Keratinocyte (primary cell): ENCODE measurements around the gene SHISA9. TPM values are rescaled to one million over a fixed set of nuclear protein-coding genes. Genes with fewer than 3 reads are reported as not detected.

ENCODE experiments used
- DNase-seq: peaks from one replicate; pipeline ENCODE4 v3.0.0-alpha.2; 2011; ENCODE audit warnings: low read depth, missing footprints, low spot score
- FAIRE-seq: peaks from 2 replicates; lab custom pipeline; 2011; peaks lifted over from hg19 to GRCh38; lab: Jason Lieb, UNC
- H2AFZ ChIP-seq: 2 replicates; pipeline ENCODE4 v1.6.0; 2012; ENCODE audit warnings: low read length, control low read depth, inconsistent platforms; ENCODE audit not compliant: control insufficient read depth
- H3K27ac ChIP-seq: 2 replicates; pipeline ENCODE4 v1.5.1; 2011; ENCODE audit warnings: low read length; ENCODE audit not compliant: control insufficient read depth, insufficient read depth
- H3K27me3 ChIP-seq: 3 replicates; pipeline ENCODE4 v1.6.0; 2011; ENCODE audit warnings: low read length; ENCODE audit not compliant: control insufficient read depth, insufficient read depth; ENCODE audit errors: extremely low read depth
- H3K36me3 ChIP-seq, 2 experiments: 2 replicates in 1 of 2; 3 replicates in 1 of 2; pipeline ENCODE4 v1.5.1; 2011; ENCODE audit warnings: low read length in 2 of 2, mild to moderate bottlenecking in 1 of 2; ENCODE audit not compliant: control insufficient read depth in 2 of 2, insufficient read depth in 2 of 2; ENCODE audit errors: extremely low read depth in 1 of 2
- H3K4me1 ChIP-seq: 3 replicates; pipeline ENCODE4 v1.5.1; 2011; ENCODE audit warnings: low read length; ENCODE audit not compliant: control insufficient read depth, insufficient read depth; ENCODE audit errors: extremely low read depth
- H3K4me2 ChIP-seq: 3 replicates; pipeline ENCODE4 v1.6.0; 2011; ENCODE audit warnings: low read depth, low read length; ENCODE audit not compliant: control insufficient read depth, insufficient read depth; ENCODE audit errors: extremely low read depth
- H3K4me3 ChIP-seq, 3 experiments: fragments of 200-600 bp in 1 of 3; sonication (generic) in 1 of 3; 2 replicates in 2 of 3; 3 replicates in 1 of 3; pipeline ENCODE4 v1.5.1; 2011 to 2016; ENCODE audit warnings: low read length in 3 of 3, mild to moderate bottlenecking in 3 of 3, control low read depth in 2 of 3, inconsistent platforms in 1 of 3, low read depth in 1 of 3, mixed read lengths in 1 of 3, mixed run types in 1 of 3, moderate library complexity in 1 of 3; ENCODE audit not compliant: control insufficient read depth in 2 of 3, insufficient read depth in 2 of 3; ENCODE audit errors: extremely low read depth in 1 of 3
- H3K79me2 ChIP-seq: 2 replicates; pipeline ENCODE4 v1.6.0; 2012; ENCODE audit warnings: low read length; ENCODE audit not compliant: control insufficient read depth, insufficient read depth
- H3K9ac ChIP-seq: 3 replicates; pipeline ENCODE4 v1.6.0; 2011; ENCODE audit warnings: low read length; ENCODE audit not compliant: control insufficient read depth, insufficient read depth; ENCODE audit errors: extremely low read depth
- H3K9me1 ChIP-seq: 3 replicates; pipeline ENCODE4 v1.6.0; 2011; ENCODE audit warnings: low read length; ENCODE audit not compliant: control insufficient read depth, insufficient read depth; ENCODE audit errors: extremely low read depth
- H3K9me3 ChIP-seq: 2 replicates; pipeline ENCODE4 v1.5.1; 2012; ENCODE audit warnings: low read depth, low read length; ENCODE audit not compliant: control insufficient read depth
- H4K20me1 ChIP-seq: 3 replicates; pipeline ENCODE4 v1.6.0; 2011; ENCODE audit warnings: low read length; ENCODE audit not compliant: control insufficient read depth, insufficient read depth; ENCODE audit errors: extremely low read depth
- EZH2 ChIP-seq: IDR thresholded peaks from one replicate; pipeline ENCODE4 v1.6.1; 2012; ENCODE audit warnings: inconsistent platforms, mild to moderate bottlenecking, low read length, moderate library complexity
- dilution Hi-C: fragments of 300-500 bp; cut with MboI; formaldehyde crosslinking; loops from one replicate; pipeline ENCODE4 v1.7.0; 2020; ENCODE audit warnings: low sequenced_read_pairs; ENCODE audit not compliant: extremely low pct_ligation_motif_present
- polyA plus RNA-seq, 5 experiments: library from polyadenylated mRNA; depleted of rRNA in 3 of 5; stranded (reverse) in 3 of 5; stranded (forward) in 1 of 5; unstranded in 1 of 5; fragments of >200 nt; gene quantifications; 1 replicate in 1 of 5; 2 replicates in 3 of 5; 3 replicates in 1 of 5; pipeline versions ENCODE4 v1.2.1 to v1.2.3, GENCODE V29; 2011 to 2012; ENCODE audit warnings: missing spikeins in 2 of 5, low read depth in 1 of 5, low replicate concordance in 1 of 5
- TF ChIP-seq, protein P1 (sequence below), 3 experiments: IDR thresholded peaks in 1 of 3; conservative IDR thresholded peaks in 1 of 3; optimal IDR thresholded peaks in 1 of 3; 2 replicates in 2 of 3; 3 replicates in 1 of 3; pipeline versions ENCODE3 to v1.5.1; 2011; ENCODE audit warnings: low read length in 3 of 3, mild to moderate bottlenecking in 3 of 3, moderate library complexity in 2 of 3, control low read depth in 1 of 3, inconsistent platforms in 1 of 3; ENCODE audit not compliant: insufficient read depth in 2 of 3; ENCODE audit errors: extremely low read depth in 1 of 3

Gene SHISA9
- polyA plus RNA-seq, 1 donor (not counting 4 experiments of a cell fraction or from before 2014, with no cell fraction given): 0.28 TPM

DNA sequence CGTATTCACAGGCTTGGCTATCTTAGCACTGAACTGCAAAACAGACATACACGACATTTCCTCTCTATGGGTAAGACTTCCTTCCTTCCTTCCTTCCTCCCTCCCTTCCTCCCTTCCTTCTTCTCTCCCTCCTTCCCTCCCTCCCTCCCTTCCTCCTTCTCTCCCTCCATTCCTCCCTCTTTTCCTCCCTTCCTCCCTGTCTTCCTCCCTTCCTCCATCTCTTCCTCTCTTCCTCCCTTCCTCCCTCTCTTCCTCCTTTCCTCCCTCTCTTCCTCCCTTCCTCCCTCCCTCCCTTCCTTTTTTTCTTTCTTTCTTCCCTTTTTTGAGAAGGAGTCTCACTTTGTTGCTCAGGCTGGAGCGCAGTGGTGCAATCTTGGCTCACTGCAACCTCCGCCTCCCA, 22.4 kb upstream of the SHISA9 start:
- no peak for DNase-seq
- TF ChIP-seq, protein P1, sequence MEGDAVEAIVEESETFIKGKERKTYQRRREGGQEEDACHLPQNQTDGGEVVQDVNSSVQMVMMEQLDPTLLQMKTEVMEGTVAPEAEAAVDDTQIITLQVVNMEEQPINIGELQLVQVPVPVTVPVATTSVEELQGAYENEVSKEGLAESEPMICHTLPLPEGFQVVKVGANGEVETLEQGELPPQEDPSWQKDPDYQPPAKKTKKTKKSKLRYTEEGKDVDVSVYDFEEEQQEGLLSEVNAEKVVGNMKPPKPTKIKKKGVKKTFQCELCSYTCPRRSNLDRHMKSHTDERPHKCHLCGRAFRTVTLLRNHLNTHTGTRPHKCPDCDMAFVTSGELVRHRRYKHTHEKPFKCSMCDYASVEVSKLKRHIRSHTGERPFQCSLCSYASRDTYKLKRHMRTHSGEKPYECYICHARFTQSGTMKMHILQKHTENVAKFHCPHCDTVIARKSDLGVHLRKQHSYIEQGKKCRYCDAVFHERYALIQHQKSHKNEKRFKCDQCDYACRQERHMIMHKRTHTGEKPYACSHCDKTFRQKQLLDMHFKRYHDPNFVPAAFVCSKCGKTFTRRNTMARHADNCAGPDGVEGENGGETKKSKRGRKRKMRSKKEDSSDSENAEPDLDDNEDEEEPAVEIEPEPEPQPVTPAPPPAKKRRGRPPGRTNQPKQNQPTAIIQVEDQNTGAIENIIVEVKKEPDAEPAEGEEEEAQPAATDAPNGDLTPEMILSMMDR (optimal IDR thresholded peaks at IDR 0.05 in 1 of 3, IDR thresholded peaks at IDR 0.05 in 1 of 3, conservative IDR thresholded peaks at IDR 0.05 in 1 of 3; ENCODE audit: extremely low read depth in 1 of 3, insufficient read depth in 2 of 3, low read length in 3 of 3): no peak
- TF ChIP-seq EZH2: no peak

DNA sequence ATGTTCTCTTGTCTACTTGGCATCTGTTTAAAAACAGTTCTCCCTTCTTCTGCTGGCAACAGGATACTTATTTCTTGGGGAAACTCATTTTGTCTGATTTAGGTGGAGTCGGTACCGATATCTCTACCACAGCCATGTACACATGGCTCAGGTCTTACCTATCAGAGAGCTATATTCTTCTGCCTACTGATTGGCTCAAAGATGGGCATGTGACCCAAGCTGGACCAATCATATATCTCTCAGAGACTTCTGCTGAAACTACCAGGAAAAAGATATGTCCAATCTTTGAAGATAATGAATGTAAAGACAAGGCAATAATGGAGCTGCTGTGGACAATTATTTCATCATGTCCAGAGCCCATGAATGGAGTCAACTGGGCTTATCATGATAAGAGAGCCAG, 21.6 kb upstream of the SHISA9 start:
- H3K9me1 ChIP-seq: no peaks in the 10 kb centered on the region
- TF ChIP-seq EZH2: no peak
- TF ChIP-seq, protein P1 (optimal IDR thresholded peaks at IDR 0.05 in 1 of 3, IDR thresholded peaks at IDR 0.05 in 1 of 3, conservative IDR thresholded peaks at IDR 0.05 in 1 of 3; ENCODE audit: extremely low read depth in 1 of 3, insufficient read depth in 2 of 3, low read length in 3 of 3): no peak
- no peak overlapping the region for H3K9ac ChIP-seq
- no peaks in the 10 kb centered on the region for H4K20me1 ChIP-seq
- dilution Hi-C loops: no loop called here
- no peaks in the 10 kb centered on the region for H3K9me3 ChIP-seq
- DNase-seq (no peak), FAIRE-seq (no peak)
- no peaks in the 10 kb centered on the region for H3K4me1 ChIP-seq
- H2AFZ ChIP-seq: no peak overlapping the region
- no peaks in the 10 kb centered on the region for H3K27me3 ChIP-seq
- H3K27ac ChIP-seq: no peak overlapping the region
- H3K79me2 ChIP-seq: no peaks in the 10 kb centered on the region
- H3K36me3 ChIP-seq: no peaks in the 10 kb centered on the region
- H3K4me2 ChIP-seq: no peak overlapping the region
- H3K4me3 ChIP-seq: no peak overlapping the region

More for the DNA sequence above, 22.4 kb upstream of the SHISA9 start:
- no peak for FAIRE-seq
- H3K9me3 ChIP-seq: no peaks in the 10 kb centered on the region
- H4K20me1 ChIP-seq: no peaks in the 10 kb centered on the region
- no peak overlapping the region for H3K9ac ChIP-seq
- H3K36me3 ChIP-seq: no peaks in the 10 kb centered on the region
- no peak overlapping the region for H3K4me2 ChIP-seq
- H3K79me2 ChIP-seq: no peaks in the 10 kb centered on the region
- H3K9me1 ChIP-seq: no peaks in the 10 kb centered on the region
- dilution Hi-C loops: no loop called here
- H2AFZ ChIP-seq: no peak overlapping the region
- no peaks in the 10 kb centered on the region for H3K4me1 ChIP-seq
- H3K4me3 ChIP-seq: no peak overlapping the region
- H3K27ac ChIP-seq: no peak overlapping the region
- no peaks in the 10 kb centered on the region for H3K27me3 ChIP-seq
